Spleen (tissue), 7 donors: ENCODE measurements around the gene ATAD5.

Experiments
- POLR2A ChIP-seq, 3 donors: fragments of 450-650 bp; IDR thresholded peaks; one replicate each; pipeline ENCODE4 v1.5.1; 2017; ENCODE audit warnings: antibody characterized with exemption in 3 of 3, mild to moderate bottlenecking in 1 of 3
- POLR2AphosphoS5 ChIP-seq, 3 donors: sonication (generic); formaldehyde crosslinking; IDR thresholded peaks; one replicate each; pipeline ENCODE4 v1.5.1; 2017; ENCODE audit warnings: antibody characterized with exemption in 3 of 3
- TF ChIP-seq, protein P1 (sequence below), 11 experiments: fragments of 200-600 bp in 7 of 11; fragments of 450-650 bp in 4 of 11; sonication (generic) in 4 of 11; IDR thresholded peaks in 8 of 11; conservative IDR thresholded peaks in 3 of 11; 1 replicate in 7 of 11; 2 replicates in 4 of 11; pipeline versions ENCODE4 v1.4.0 to v1.8.0; 2016 to 2021; ENCODE audit warnings: antibody characterized with exemption in 11 of 11, inconsistent platforms in 4 of 11, mild to moderate bottlenecking in 1 of 11
- donor health status: DM: no; HTN: no; CAD: no; lungs with moderate emphysema.
- donor health status: DM: no; HTN: no; CAD: no.
- donor health status: DM: no; HTN: no; CAD: no.

DNA sequence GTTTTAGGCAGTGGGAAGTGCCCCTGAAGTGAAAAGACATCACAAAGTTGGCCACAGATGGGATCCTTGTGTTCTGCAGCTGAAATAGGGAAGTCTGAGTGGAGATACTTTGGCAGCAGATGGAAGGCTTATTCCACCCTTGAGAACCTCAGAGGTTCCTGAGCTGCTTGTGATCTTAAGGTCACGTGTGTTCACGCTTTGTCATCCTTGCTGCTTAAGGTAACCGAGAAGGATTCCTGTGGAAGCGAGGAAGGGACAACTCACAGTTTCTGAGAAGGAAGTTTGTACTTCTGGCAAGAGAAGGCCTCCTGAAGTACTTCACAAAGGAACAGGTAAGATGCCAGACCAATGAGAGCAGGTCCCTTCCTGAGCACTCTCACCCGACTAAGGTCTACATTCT is 102.2 kb downstream of the ATAD5 start:
- no peak for TF ChIP-seq POLR2AphosphoS5 (IDR thresholded peaks at IDR 0.05)
- TF ChIP-seq, protein P1, sequence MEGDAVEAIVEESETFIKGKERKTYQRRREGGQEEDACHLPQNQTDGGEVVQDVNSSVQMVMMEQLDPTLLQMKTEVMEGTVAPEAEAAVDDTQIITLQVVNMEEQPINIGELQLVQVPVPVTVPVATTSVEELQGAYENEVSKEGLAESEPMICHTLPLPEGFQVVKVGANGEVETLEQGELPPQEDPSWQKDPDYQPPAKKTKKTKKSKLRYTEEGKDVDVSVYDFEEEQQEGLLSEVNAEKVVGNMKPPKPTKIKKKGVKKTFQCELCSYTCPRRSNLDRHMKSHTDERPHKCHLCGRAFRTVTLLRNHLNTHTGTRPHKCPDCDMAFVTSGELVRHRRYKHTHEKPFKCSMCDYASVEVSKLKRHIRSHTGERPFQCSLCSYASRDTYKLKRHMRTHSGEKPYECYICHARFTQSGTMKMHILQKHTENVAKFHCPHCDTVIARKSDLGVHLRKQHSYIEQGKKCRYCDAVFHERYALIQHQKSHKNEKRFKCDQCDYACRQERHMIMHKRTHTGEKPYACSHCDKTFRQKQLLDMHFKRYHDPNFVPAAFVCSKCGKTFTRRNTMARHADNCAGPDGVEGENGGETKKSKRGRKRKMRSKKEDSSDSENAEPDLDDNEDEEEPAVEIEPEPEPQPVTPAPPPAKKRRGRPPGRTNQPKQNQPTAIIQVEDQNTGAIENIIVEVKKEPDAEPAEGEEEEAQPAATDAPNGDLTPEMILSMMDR (IDR thresholded peaks at IDR 0.05 in 8 of 11, conservative IDR thresholded peaks at IDR 0.05 in 3 of 11), result no peak
- no peak for TF ChIP-seq POLR2A (IDR thresholded peaks at IDR 0.05)
